ENCODE measurements around the gene TPI1. TPM values are rescaled to one million over a fixed set of nuclear protein-coding genes. Genes with fewer than 3 reads are reported as not detected.

Gene TPI1
- total RNA-seq, 1 experiment from 2014 or later = 1,506 TPM

- no peak for DNase-seq (ENCODE audit: low spot score)
- in situ Hi-C loops (cut with HindIII; ENCODE audit: low sequenced_read_pairs) = no loop called here
Measured at GRCh38 chr12:6843118-6843902, 24.0 kb upstream of the TPI1 start.

DNA sequence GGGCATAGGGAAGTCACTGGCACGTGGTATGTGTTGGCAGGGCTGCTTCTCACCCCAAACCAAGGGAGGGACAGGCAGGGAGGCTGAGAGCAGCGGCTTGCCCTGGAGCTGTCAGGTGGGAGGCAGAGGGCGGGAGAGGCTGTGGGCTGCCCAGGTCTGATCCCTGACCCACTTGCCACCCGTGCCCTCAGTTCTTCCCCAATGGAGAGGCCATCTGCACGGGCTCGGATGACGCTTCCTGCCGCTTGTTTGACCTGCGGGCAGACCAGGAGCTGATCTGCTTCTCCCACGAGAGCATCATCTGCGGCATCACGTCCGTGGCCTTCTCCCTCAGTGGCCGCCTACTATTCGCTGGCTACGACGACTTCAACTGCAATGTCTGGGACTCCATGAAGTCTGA lies 21.9 kb upstream of the TPI1 start:
- in situ Hi-C loops (cut with HindIII; ENCODE audit: low sequenced_read_pairs) = no loop called here
- no peak for DNase-seq (ENCODE audit: low spot score)

- no peak for DNase-seq (ENCODE audit: low spot score)
- in situ Hi-C loops (cut with HindIII; ENCODE audit: low sequenced_read_pairs) = no loop called here
Measured at GRCh38 chr12:6846316-6846869, 20.9 kb upstream of the TPI1 start.

GRCh38 chr12:6847676-6848075 lies 19.7 kb upstream of the TPI1 start:
- no peak for DNase-seq (ENCODE audit: low spot score)
- in situ Hi-C loops (cut with HindIII; ENCODE audit: low sequenced_read_pairs) = no loop called here

GRCh38 chr12:6849427-6849826 lies 17.9 kb upstream of the TPI1 start:
- in situ Hi-C loops (cut with HindIII; ENCODE audit: low sequenced_read_pairs) = no loop called here

DNA sequence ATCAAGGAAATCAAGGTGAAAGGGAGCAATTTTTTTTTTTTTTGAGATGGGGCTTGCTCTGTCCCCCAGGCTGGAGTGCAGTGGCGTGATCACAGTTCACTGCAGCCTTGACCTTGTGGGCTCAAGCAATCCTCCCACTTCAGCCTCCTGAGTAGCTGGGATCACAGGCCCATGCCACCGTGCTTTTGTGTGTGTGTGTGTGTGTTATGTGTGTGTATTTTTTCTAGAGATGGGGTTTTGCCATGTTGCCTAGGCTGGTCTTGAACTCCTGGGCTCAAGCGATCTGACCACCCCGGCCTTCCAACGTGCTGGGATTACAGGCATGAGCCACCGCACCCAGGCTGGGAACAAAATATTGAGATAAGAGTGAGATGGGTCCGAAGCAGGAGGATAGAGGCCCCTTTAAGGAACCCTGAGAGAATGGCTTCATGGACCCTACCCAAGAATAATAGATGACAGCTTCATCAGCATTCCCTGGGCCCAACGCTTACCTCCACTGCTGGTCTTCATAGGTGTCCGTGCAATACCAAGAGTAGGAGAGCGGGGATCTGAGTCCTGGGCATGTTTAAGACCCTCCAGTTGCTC lies 17.3 kb upstream of the TPI1 start:
- in situ Hi-C loops (cut with HindIII; ENCODE audit: low sequenced_read_pairs) = no loop called here
- DNase-seq (ENCODE audit: low spot score) = no peak

More at GRCh38 chr12:6849427-6849826, 17.9 kb upstream of the TPI1 start:
- no peak for DNase-seq (ENCODE audit: low spot score)

GRCh38 chr12:6850796-6851152 lies 16.6 kb upstream of the TPI1 start:
- in situ Hi-C loops (cut with HindIII; ENCODE audit: low sequenced_read_pairs) = no loop called here
- no peak for DNase-seq (ENCODE audit: low spot score)

DNA sequence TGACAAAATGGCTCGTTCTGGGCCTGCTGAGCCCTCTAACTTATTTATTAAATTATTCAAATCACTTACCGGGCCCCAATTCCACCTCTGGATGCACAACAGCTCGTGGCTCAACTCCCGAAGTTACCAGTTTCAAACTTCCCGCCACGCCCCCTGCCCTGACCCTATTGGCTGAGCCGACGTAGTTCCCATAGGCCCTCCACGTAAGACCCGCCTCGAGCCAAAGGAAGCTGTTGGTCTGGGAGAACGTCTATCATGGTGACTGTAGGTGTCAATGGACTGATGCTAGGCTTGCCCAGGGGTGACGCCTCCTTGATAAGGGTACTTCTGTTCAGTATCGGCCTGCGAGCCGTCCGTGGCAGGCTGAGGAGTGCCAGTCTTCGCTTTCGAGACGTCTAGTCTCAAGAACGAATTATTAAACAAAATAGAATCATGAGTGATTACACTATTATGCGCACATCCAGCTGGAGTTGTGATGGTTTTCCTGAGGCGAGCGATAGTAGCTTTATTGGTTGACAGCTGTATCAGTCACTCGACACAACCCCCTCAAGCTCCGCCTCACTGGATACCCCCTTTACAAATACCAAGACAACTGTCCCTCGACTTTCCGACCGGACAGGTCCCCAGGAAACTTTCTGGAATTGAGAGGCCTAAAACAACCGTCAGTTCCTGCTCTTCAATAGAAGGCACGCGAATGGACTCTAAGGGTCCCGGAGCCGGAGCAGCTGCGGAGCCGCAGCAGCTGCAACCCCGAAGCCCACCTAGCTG lies 16.0 kb upstream of the TPI1 start, which contains the start of gene CDCA3:
Gene CDCA3, minus strand, starts transcription at position 134 of the 768 bp plus-strand sequence. CDS start 334 bp downstream, outside the sequence.
- in situ Hi-C loops (cut with HindIII; ENCODE audit: low sequenced_read_pairs) = no loop called here
- peak; percentile 99 for DNase-seq (ENCODE audit: low spot score)

DNA sequence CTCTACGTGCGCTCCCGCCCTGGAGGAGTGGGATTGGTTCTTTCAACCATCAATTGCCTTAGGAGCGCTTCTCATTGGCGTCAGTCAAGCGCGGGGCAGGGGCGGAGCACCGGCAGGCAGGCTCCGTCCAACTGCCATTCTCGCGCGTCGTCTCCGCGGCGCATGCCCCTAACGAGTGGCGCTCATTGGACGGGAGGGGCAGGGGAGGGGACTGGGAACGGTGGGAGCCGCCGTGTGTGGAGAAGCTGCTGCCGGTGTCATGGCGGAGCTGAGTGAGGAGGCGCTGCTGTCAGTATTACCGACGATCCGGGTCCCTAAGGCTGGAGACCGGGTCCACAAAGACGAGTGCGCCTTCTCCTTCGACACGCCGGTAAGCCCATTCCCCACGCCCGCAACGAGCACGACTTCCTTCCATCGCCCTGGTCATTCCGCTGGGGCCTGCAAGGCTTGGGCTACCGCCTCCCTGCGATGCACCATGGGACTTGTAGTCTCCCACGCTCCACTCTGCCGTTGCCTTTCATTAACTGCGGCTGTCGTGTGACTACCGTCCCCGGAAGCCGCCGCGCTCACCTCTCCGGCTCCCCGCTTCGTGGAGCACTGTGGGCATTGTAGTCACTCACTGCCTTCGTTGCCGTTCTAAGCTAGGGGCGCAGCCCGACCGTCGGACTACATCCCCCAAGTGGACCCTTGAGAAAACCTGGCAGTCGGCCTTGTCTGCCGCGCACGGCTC lies 15.2 kb upstream of the TPI1 start, which contains the start of gene USP5:
Gene USP5, plus strand, starts transcription at position 230 of the 730 bp plus-strand sequence. Its CDS starts 30 bp downstream, at position 260.
- DNase-seq (ENCODE audit: low spot score) = peak; percentile 100
- in situ Hi-C loops (cut with HindIII; ENCODE audit: low sequenced_read_pairs) = no loop called here

DNA sequence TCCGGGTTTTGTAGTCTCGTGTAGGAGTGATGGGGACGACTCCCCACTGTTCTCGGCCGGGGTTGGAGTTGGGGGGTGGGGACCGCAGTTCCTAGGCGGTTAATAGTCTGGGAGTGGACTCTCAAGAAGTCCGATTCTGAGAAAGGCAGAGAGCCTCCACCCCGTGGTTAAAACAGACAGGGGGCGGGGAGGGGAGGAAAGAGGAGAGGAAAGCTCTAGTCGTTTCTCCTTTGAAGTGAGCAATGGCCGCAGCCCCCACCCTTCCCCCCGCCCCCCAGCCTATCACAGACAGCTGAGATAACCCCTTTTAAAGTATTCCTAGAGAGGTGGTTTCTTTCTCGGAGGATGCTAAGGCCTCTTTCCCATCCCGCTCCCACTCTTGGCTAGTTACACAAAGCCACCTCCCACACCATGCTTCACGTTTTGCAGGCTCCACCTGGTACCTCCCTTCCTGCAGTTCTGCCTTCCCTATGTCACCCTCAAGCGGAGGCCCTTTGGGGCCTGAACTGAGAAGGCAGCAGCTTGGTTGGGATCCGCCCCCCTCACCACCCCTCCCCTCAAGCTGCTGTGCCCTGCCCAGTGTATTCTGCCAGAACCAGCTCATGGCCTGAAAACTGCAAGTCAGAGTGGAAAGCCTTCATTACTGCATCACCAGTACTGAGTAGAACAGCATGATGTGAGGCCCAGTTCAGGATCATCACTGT lies 14.5 kb upstream of the TPI1 start:
- in situ Hi-C loops (cut with HindIII; ENCODE audit: low sequenced_read_pairs) = no loop called here
- DNase-seq (ENCODE audit: low spot score) = no peak

- no peak for DNase-seq (ENCODE audit: low spot score)
- in situ Hi-C loops (cut with HindIII; ENCODE audit: low sequenced_read_pairs) = no loop called here
Measured at GRCh38 chr12:6853626-6854025, 13.7 kb upstream of the TPI1 start.

DNA sequence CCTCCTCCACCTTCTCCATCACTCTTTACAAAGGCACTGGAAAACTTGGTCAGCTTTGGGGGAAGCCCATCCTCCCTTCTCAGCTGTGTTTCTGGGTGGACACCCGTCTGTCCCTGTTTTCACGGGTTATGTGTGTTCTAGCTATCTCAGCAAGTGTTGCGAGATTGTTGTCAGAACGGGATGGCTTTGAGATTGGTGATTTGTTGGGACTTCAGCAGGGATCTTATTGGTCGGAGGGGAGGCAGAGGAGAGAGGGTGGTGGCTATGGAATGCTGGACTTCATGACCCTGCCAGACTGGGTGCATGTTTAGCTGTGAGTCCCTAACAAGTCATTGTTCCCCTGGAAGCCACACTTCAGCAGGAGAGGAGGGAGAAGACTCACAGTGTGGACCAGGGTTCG lies 13.3 kb upstream of the TPI1 start:
- DNase-seq (ENCODE audit: low spot score) = no peak
- in situ Hi-C loops (cut with HindIII; ENCODE audit: low sequenced_read_pairs) = no loop called here

- in situ Hi-C loops (cut with HindIII; ENCODE audit: low sequenced_read_pairs) = no loop called here
- no peak for DNase-seq (ENCODE audit: low spot score)
Measured at GRCh38 chr12:6855322-6855721, 12.0 kb upstream of the TPI1 start.

DNA sequence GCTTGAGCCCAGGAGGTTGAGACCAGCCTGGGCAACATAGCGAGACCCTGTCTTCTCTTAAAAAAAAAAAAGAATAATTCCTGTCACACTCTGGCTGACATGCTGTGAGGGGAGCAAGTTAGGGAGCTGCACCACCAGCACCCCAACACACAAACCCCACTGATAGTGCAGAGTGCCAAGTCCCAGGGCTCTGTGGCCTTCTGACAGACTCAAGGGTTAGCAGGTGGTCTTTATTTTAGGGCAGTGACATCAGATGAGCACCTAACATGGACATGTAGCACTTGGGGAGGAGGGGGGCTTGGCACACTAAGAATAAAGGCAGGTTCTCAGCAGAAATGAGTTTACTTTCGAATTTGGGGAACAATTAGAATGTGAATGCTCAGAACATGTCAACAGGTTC lies 8.5 kb upstream of the TPI1 start:
- in situ Hi-C loops (cut with HindIII; ENCODE audit: low sequenced_read_pairs) = no loop called here
- DNase-seq (ENCODE audit: low spot score) = no peak

DNA sequence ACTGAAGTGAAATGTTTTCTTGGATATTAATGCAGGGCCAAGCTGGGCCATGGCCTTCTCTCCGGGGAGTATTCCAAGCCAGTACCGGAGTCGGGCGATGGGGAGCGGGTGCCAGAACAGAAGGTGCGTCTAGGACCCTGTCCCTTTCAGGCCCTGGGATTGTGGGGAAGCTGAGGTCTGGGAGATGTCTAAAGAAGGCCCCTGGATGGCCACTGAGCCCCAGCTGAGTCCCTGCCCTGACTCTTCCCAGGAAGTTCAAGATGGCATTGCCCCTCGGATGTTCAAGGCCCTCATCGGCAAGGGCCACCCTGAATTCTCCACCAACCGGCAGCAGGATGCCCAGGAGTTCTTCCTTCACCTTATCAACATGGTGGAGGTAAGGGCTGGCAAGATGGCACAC lies 7.2 kb upstream of the TPI1 start:
- in situ Hi-C loops (cut with HindIII; ENCODE audit: low sequenced_read_pairs) = no loop called here
- no peak for DNase-seq (ENCODE audit: low spot score)

DNA sequence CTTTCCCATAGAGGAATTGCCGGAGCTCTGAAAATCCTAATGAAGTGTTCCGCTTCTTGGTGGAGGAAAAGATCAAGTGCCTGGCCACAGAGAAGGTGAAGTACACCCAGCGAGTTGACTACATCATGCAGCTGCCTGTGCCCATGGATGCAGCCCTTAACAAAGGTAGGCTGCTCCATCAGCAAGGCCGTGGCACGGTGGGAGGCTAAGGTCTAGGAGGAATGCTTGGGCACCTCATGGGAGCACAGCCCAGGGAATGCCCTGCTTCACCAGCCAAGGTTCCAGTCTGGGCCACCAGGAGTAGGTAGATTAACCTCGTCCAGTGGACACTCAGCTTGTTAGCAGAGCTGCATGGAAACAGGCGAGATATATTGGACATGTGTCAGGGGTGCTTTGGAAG lies 6.4 kb upstream of the TPI1 start:
- no peak for DNase-seq (ENCODE audit: low spot score)
- in situ Hi-C loops (cut with HindIII; ENCODE audit: low sequenced_read_pairs) = no loop called here

- DNase-seq (ENCODE audit: low spot score) = no peak
- in situ Hi-C loops (cut with HindIII; ENCODE audit: low sequenced_read_pairs) = no loop called here
Measured at GRCh38 chr12:6861391-6861790, 5.9 kb upstream of the TPI1 start.

- in situ Hi-C loops (cut with HindIII; ENCODE audit: low sequenced_read_pairs) = no loop called here
- no peak for DNase-seq (ENCODE audit: low spot score)
Measured at GRCh38 chr12:6863033-6863432, 4.3 kb upstream of the TPI1 start.

Data from G401 (cell line).